OCI-LY7 (cell line): ENCODE data around the gene STX18.

ENCODE experiments used
- EZH2phosphoT487 ChIP-seq: fragments of 200-600 bp; sonication (generic); IDR thresholded peaks from 2 replicates; pipeline ENCODE4 v1.6.1; 2018; ENCODE audit warnings: low read depth, borderline replicate concordance, mild to moderate bottlenecking, mixed run types, antibody characterized with exemption, low read length, moderate library complexity, mixed read lengths
- TF ChIP-seq, protein P1 (sequence below): fragments of 200-600 bp; sonication (generic); conservative IDR thresholded peaks from 2 replicates; pipeline ENCODE4 v1.5.1; 2014; ENCODE audit warnings: mild to moderate bottlenecking, antibody characterized with exemption, low read length, moderate library complexity, mixed read lengths

DNA sequence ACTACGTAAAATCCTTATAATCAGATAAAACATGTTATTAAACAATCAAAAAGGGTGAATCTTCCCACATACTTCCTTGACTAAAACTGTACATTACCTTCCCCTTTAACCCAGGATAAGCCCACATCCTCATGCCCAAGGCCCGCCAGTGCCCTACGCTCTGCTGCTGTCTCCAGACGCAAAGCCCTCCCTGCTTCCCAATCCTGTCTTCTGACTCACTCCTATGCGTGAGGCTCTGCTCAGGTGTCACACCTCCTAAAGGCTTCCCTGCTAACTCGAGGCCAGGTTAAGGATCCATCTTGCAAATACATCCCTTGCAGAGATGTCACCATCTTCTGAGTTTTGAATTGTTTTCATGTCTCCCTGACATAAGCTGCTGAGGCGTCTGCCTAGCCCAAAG is 61.6 kb downstream of the STX18 start:
- TF ChIP-seq, protein P1, sequence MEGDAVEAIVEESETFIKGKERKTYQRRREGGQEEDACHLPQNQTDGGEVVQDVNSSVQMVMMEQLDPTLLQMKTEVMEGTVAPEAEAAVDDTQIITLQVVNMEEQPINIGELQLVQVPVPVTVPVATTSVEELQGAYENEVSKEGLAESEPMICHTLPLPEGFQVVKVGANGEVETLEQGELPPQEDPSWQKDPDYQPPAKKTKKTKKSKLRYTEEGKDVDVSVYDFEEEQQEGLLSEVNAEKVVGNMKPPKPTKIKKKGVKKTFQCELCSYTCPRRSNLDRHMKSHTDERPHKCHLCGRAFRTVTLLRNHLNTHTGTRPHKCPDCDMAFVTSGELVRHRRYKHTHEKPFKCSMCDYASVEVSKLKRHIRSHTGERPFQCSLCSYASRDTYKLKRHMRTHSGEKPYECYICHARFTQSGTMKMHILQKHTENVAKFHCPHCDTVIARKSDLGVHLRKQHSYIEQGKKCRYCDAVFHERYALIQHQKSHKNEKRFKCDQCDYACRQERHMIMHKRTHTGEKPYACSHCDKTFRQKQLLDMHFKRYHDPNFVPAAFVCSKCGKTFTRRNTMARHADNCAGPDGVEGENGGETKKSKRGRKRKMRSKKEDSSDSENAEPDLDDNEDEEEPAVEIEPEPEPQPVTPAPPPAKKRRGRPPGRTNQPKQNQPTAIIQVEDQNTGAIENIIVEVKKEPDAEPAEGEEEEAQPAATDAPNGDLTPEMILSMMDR: no peak
- TF ChIP-seq EZH2phosphoT487: no peak
